ENCODE results near the gene ZFP91.

ZFP91 gene

GRCh38 chr11:58582437-58582836 lies 3.6 kb downstream of the ZFP91 start:
- H3K4me3 ChIP-seq (ENCODE audit: low read depth, low read length), result no peak overlapping the region
- no peak for TF ChIP-seq CTCF (IDR thresholded peaks at IDR 0.05; ENCODE audit: low read depth, low read length)

- no peak overlapping the region for H3K4me3 ChIP-seq (ENCODE audit: low read depth, low read length)
- no peak for TF ChIP-seq CTCF (IDR thresholded peaks at IDR 0.05; ENCODE audit: low read depth, low read length)
These were observed 8.1 kb downstream of the ZFP91 start for GRCh38 chr11:58586998-58587397.

GRCh38 chr11:58591659-58592058 lies 12.8 kb downstream of the ZFP91 start:
- no peak for TF ChIP-seq CTCF (IDR thresholded peaks at IDR 0.05; ENCODE audit: low read depth, low read length)
- no peak overlapping the region for H3K4me3 ChIP-seq (ENCODE audit: low read depth, low read length)

GRCh38 chr11:58592760-58593472 lies 14.1 kb downstream of the ZFP91 start:
- no peak for TF ChIP-seq CTCF (IDR thresholded peaks at IDR 0.05; ENCODE audit: low read depth, low read length)
- no peak overlapping the region for H3K4me3 ChIP-seq (ENCODE audit: low read depth, low read length)

GRCh38 chr11:58594826-58595225 lies 16.0 kb downstream of the ZFP91 start:
- no peak for TF ChIP-seq CTCF (IDR thresholded peaks at IDR 0.05; ENCODE audit: low read depth, low read length)
- no peak overlapping the region for H3K4me3 ChIP-seq (ENCODE audit: low read depth, low read length)

GRCh38 chr11:58596621-58597020 lies 17.8 kb downstream of the ZFP91 start:
- no peak overlapping the region for H3K4me3 ChIP-seq (ENCODE audit: low read depth, low read length)
- TF ChIP-seq CTCF (IDR thresholded peaks at IDR 0.05; ENCODE audit: low read depth, low read length), result no peak

GRCh38 chr11:58597486-58598144 lies 18.8 kb downstream of the ZFP91 start:
- no peak for TF ChIP-seq CTCF (IDR thresholded peaks at IDR 0.05; ENCODE audit: low read depth, low read length)

More at GRCh38 chr11:58597486-58598144, 18.8 kb downstream of the ZFP91 start:
- no peak overlapping the region for H3K4me3 ChIP-seq (ENCODE audit: low read depth, low read length)
